Measurements from ENCODE around the gene SPATS2L.

SPATS2L gene

DNA sequence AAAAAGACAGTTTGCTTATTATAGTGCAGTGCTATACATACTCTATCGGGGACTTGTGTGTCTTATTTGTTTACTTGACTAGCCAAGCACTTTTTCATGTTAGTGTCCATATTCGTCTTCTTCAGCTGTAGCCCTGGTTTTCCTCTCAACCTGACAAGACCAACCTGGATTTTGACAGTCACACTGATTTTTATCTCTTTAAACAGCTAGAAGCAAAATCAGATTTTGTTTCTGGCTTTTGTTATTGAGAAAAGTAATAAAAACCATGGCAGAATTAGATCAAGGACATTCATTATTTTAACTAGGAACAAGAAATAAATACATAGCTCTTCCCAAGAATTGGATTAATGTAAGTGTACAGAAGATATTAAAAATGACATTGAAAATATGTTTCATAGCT, 56.8 kb downstream of the SPATS2L start:
- DNase-seq (ENCODE audit: low read depth) = no peak
- H3K4me3 ChIP-seq (ENCODE audit: control insufficient read depth, low read depth, low read length) = no peak overlapping the region
- TF ChIP-seq, protein P1, sequence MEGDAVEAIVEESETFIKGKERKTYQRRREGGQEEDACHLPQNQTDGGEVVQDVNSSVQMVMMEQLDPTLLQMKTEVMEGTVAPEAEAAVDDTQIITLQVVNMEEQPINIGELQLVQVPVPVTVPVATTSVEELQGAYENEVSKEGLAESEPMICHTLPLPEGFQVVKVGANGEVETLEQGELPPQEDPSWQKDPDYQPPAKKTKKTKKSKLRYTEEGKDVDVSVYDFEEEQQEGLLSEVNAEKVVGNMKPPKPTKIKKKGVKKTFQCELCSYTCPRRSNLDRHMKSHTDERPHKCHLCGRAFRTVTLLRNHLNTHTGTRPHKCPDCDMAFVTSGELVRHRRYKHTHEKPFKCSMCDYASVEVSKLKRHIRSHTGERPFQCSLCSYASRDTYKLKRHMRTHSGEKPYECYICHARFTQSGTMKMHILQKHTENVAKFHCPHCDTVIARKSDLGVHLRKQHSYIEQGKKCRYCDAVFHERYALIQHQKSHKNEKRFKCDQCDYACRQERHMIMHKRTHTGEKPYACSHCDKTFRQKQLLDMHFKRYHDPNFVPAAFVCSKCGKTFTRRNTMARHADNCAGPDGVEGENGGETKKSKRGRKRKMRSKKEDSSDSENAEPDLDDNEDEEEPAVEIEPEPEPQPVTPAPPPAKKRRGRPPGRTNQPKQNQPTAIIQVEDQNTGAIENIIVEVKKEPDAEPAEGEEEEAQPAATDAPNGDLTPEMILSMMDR (IDR thresholded peaks at IDR 0.05; ENCODE audit: control insufficient read depth, insufficient read depth, low read depth, low read length, missing control alignments) = no peak

- H3K4me3 ChIP-seq (ENCODE audit: control insufficient read depth, low read depth, low read length) = no peak overlapping the region
- DNase-seq (ENCODE audit: low read depth) = no peak
- TF ChIP-seq, protein P1 (IDR thresholded peaks at IDR 0.05; ENCODE audit: control insufficient read depth, insufficient read depth, low read depth, low read length, missing control alignments) = no peak
Measured at GRCh38 chr2:200364142-200364541, 57.6 kb downstream of the SPATS2L start.

GRCh38 chr2:200364620-200365019, 58.1 kb downstream of the SPATS2L start:
- no peak for DNase-seq (ENCODE audit: low read depth)
- H3K4me3 ChIP-seq (ENCODE audit: control insufficient read depth, low read depth, low read length) = no peak overlapping the region
- TF ChIP-seq, protein P1 (IDR thresholded peaks at IDR 0.05; ENCODE audit: control insufficient read depth, insufficient read depth, low read depth, low read length, missing control alignments) = no peak

DNA sequence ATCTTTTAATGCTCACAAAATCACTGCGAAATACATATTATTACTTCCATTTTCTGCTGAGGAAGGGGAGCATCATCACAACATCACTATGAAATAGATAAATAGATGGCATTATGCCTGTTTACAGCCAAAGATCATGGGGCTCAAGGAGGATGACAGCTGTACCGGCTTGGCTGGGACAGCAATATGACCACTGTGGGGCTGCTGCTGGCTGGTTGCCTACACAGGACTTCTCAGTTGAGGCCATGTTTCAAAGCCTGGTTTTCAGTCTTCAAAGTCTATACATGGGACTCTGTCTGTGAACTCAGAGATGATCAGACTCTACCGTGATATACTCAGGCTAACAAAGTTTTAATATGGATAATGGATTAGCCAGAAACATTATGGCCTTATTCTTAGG, 58.7 kb downstream of the SPATS2L start:
- no peak overlapping the region for H3K4me3 ChIP-seq (ENCODE audit: control insufficient read depth, low read depth, low read length)
- TF ChIP-seq, protein P1 (IDR thresholded peaks at IDR 0.05; ENCODE audit: control insufficient read depth, insufficient read depth, low read depth, low read length, missing control alignments) = no peak
- no peak for DNase-seq (ENCODE audit: low read depth)

- TF ChIP-seq, protein P1 (IDR thresholded peaks at IDR 0.05; ENCODE audit: control insufficient read depth, insufficient read depth, low read depth, low read length, missing control alignments) = no peak
- DNase-seq (ENCODE audit: low read depth) = no peak
- H3K4me3 ChIP-seq (ENCODE audit: control insufficient read depth, low read depth, low read length) = no peak overlapping the region
Measured at GRCh38 chr2:200367155-200367554, 60.7 kb downstream of the SPATS2L start.

DNA sequence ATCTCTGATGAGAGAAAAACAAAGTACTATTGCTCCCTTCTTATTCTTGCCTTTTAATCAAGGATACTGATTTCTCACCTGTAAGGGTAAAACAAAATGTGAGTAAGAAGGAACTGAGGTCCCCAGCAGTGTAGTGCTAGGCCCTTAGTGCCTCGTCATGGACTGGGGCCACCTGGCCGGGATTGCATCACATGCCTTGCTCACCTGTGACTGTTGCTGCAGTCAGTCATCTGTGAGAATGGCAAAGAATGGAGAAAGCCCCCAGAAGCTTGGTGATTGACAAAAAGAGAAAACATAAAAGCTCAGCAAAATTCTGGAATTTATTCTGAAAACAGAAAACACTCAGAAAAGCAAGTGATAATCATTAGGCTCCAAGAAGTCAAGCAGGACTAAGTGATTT, 63.4 kb downstream of the SPATS2L start:
- no peak for DNase-seq (ENCODE audit: low read depth)
- H3K4me3 ChIP-seq (ENCODE audit: control insufficient read depth, low read depth, low read length) = no peak overlapping the region
- TF ChIP-seq, protein P1 (IDR thresholded peaks at IDR 0.05; ENCODE audit: control insufficient read depth, insufficient read depth, low read depth, low read length, missing control alignments) = no peak

DNA sequence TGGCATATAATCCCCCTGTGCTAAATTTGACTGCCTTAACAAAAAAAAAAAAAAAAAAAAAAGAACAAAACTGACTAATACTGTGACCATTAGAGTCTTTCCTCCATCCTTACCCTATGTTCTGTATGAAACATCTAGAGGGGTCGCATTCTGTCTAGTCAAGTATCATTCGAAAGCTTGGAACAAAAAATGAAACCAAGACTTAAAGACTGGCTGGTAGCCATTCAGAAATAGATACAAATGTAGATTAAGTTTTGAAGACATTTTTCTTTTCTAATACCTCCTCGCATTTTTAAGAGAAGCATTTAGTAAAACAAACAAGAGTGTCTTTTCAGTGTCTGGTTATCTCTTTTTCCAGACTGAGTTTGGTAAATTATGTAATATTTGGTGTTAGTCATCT, 66.7 kb downstream of the SPATS2L start:
- no peak overlapping the region for H3K4me3 ChIP-seq (ENCODE audit: control insufficient read depth, low read depth, low read length)
- DNase-seq (ENCODE audit: low read depth) = no peak
- TF ChIP-seq, protein P1 (IDR thresholded peaks at IDR 0.05; ENCODE audit: control insufficient read depth, insufficient read depth, low read depth, low read length, missing control alignments) = no peak
